DND-41 (cell line): ENCODE measurements around the gene RFNG.

Experiments
- ATAC-seq: fragments of 200-7000 bp; cut with Tn5 transposase; 3 replicates; pipeline ENCODE4 v1.9.1; 2021; ENCODE audit warnings: low read depth; ENCODE audit not compliant: insufficient read depth
- DNase-seq: peaks from one replicate; pipeline ENCODE4 v3.0.0-alpha.2; 2020
- H2AFZ ChIP-seq: 2 replicates; pipeline ENCODE4 v1.6.0; 2012; ENCODE audit warnings: low read depth, low read length
- H3K27ac ChIP-seq: 2 replicates; pipeline ENCODE4 v1.5.1; 2012; ENCODE audit warnings: low read length, inconsistent platforms
- H3K27me3 ChIP-seq: fragments of 200-600 bp; sonication (generic); 2 replicates; pipeline ENCODE4 v1.6.0; 2012; ENCODE audit warnings: low read length, mild to moderate bottlenecking, inconsistent platforms; ENCODE audit not compliant: insufficient read depth, poor library complexity
- H3K36me3 ChIP-seq: 2 replicates; pipeline ENCODE4 v1.5.1; 2012; ENCODE audit warnings: low read length, inconsistent platforms; ENCODE audit not compliant: insufficient read depth
- H3K4me1 ChIP-seq: 2 replicates; pipeline ENCODE4 v1.5.1; 2012; ENCODE audit warnings: mild to moderate bottlenecking, low read length; ENCODE audit not compliant: insufficient read depth
- H3K4me2 ChIP-seq: 2 replicates; pipeline ENCODE4 v1.6.0; 2012; ENCODE audit warnings: mild to moderate bottlenecking, moderate library complexity, low read length, inconsistent platforms; ENCODE audit not compliant: insufficient read depth
- H3K4me3 ChIP-seq, 2 experiments: fragments of 200-600 bp in 1 of 2; shearing (Covaris generic) in 1 of 2; 2 replicates each; pipeline ENCODE4 v1.5.1; 2012 to 2016; ENCODE audit warnings: inconsistent platforms in 2 of 2, low read length in 2 of 2, mild to moderate bottlenecking in 2 of 2, low read depth in 1 of 2, moderate library complexity in 1 of 2
- H3K79me2 ChIP-seq: 2 replicates; pipeline ENCODE4 v1.6.0; 2012; ENCODE audit warnings: low read length, inconsistent platforms; ENCODE audit not compliant: insufficient read depth
- H3K9ac ChIP-seq: 2 replicates; pipeline ENCODE4 v1.6.0; 2012; ENCODE audit warnings: low read depth, mild to moderate bottlenecking, inconsistent platforms, low read length, moderate library complexity
- H3K9me3 ChIP-seq: 2 replicates; pipeline ENCODE4 v1.5.1; 2012; ENCODE audit warnings: low read length, moderate library complexity, mild to moderate bottlenecking, inconsistent platforms; ENCODE audit not compliant: insufficient read depth, severe bottlenecking
- H4K20me1 ChIP-seq: 2 replicates; pipeline ENCODE4 v1.6.0; 2012; ENCODE audit warnings: low read length; ENCODE audit not compliant: insufficient read depth
- CTCF ChIP-seq: IDR thresholded peaks from 2 replicates; pipeline ENCODE4 v1.5.1; 2012; ENCODE audit warnings: borderline replicate concordance, low read length, moderate library complexity, mild to moderate bottlenecking; ENCODE audit not compliant: poor library complexity, severe bottlenecking; ENCODE audit errors: extremely low read depth
- EZH2 ChIP-seq: IDR thresholded peaks from 3 replicates; pipeline ENCODE4 v1.6.1; 2012; ENCODE audit warnings: borderline replicate concordance, low read depth, mild to moderate bottlenecking, moderate library complexity, low read length, inconsistent platforms; ENCODE audit not compliant: severe bottlenecking

RFNG gene

GRCh38 chr17:82055023-82055964 is 3.7 kb upstream of the RFNG start:
- ATAC-seq (no peak), DNase-seq (no peak)
- Histone ChIP-seq H3K4me1 (peaks cover 38% of the 10 kb centered on the region), H3K27ac (no peak overlapping the region; the same call in 1 of the 2 replicates), H3K9ac (no peak overlapping the region), H3K79me2 (peaks cover 40% of the 10 kb centered on the region), H3K4me2 (peak overlapping the region; percentile 12; the same call in 1 of the 2 replicates), H4K20me1 (peaks cover 65% of the 10 kb centered on the region), H3K9me3 (no peaks in the 10 kb centered on the region), H2AFZ (no peak overlapping the region), H3K4me3 (no peak overlapping the region), H3K27me3 (no peaks in the 10 kb centered on the region), H3K36me3 (peaks cover 77% of the 10 kb centered on the region)
- TF ChIP-seq EZH2: no peak
- TF ChIP-seq CTCF: no peak

GRCh38 chr17:82054351-82055022 is 2.9 kb upstream of the RFNG start:
- DNase-seq: no peak
- no peak overlapping the region for H3K9ac ChIP-seq

GRCh38 chr17:82053556-82054263 is 2.1 kb upstream of the RFNG start:
- peaks cover 40% of the 10 kb centered on the region for H3K79me2 ChIP-seq
- peak overlapping the region; percentile 88; the same call in 1 of the 2 replicates for H3K9ac ChIP-seq
- ATAC-seq (no peak), DNase-seq (no peak)
- H4K20me1 ChIP-seq: peaks cover 52% of the 10 kb centered on the region
- peak overlapping the region in 1 of 2 experiments; percentile 99; a peak in 3 of 4 replicates for H3K4me3 ChIP-seq
- H3K27me3 ChIP-seq: no peaks in the 10 kb centered on the region
- no peaks in the 10 kb centered on the region for H3K9me3 ChIP-seq
- peaks cover 76% of the 10 kb centered on the region for H3K36me3 ChIP-seq
- H3K27ac ChIP-seq: no peak overlapping the region
- TF ChIP-seq EZH2 (no peak), CTCF (no peak)
- peak overlapping the region; percentile 92 for H3K4me2 ChIP-seq
- no peak overlapping the region for H2AFZ ChIP-seq
- peaks cover 49% of the 10 kb centered on the region for H3K4me1 ChIP-seq

More at GRCh38 chr17:82054351-82055022, 2.9 kb upstream of the RFNG start:
- Histone ChIP-seq H2AFZ (no peak overlapping the region), H3K4me2 (peak overlapping the region; percentile 92), H3K79me2 (peaks cover 40% of the 10 kb centered on the region), H3K36me3 (peaks cover 76% of the 10 kb centered on the region), H3K27ac (no peak overlapping the region), H3K4me3 (no peak overlapping the region), H3K4me1 (peaks cover 46% of the 10 kb centered on the region), H3K27me3 (no peaks in the 10 kb centered on the region), H4K20me1 (peaks cover 59% of the 10 kb centered on the region), H3K9me3 (no peaks in the 10 kb centered on the region)
- TF ChIP-seq CTCF (no peak), EZH2 (no peak)
- no peak for ATAC-seq
